ENCODE measurements around the gene OSBPL5.

The OSBPL5 gene

DNA sequence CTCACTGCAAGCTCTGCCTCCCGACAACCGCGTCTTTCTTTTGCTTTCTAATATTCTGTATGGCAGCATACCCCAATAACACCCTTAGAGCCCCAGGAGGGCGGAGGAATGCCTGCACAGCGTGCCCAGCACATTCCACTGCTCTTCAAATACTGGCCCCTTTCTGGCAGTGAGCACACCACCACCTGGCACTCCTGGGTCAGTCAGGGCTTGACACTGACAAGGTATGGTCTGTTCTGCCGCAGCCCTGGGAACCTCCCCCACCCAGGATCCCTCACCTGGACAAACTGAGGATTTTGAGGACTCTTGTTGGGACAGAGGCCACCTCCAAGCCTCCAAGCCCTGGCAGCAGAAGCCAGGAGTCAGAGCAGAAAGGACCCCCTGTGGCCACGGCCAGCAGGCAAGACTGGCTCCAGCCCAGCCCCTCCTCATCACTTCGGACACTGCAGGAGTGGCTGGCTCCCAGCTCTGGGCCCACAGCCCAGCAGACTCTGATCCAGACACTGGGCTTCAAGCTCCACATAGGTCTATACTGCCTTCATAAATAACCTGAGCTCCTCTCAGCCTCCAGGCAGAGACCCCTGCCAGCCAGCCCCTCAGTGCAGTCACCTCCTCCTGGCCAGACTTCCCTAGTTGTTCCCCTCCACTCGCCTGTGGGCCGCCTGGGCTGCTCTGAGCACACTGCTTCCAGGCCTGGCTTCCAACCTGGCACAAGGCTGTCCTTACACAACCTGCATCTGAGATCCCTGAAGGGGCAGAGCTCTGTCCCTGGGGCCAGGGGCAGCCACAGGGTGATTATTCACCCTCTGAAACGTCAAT is 122.4 kb downstream of the OSBPL5 start:
- no peak for DNase-seq (ENCODE audit: low spot score)
- Histone ChIP-seq H3K27ac (peak overlapping the region; percentile 71 to 82), H3K4me3 (no peak overlapping the region)
- TF ChIP-seq, protein P1, sequence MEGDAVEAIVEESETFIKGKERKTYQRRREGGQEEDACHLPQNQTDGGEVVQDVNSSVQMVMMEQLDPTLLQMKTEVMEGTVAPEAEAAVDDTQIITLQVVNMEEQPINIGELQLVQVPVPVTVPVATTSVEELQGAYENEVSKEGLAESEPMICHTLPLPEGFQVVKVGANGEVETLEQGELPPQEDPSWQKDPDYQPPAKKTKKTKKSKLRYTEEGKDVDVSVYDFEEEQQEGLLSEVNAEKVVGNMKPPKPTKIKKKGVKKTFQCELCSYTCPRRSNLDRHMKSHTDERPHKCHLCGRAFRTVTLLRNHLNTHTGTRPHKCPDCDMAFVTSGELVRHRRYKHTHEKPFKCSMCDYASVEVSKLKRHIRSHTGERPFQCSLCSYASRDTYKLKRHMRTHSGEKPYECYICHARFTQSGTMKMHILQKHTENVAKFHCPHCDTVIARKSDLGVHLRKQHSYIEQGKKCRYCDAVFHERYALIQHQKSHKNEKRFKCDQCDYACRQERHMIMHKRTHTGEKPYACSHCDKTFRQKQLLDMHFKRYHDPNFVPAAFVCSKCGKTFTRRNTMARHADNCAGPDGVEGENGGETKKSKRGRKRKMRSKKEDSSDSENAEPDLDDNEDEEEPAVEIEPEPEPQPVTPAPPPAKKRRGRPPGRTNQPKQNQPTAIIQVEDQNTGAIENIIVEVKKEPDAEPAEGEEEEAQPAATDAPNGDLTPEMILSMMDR (IDR thresholded peaks at IDR 0.05) = no peak

- TF ChIP-seq, protein P1 (IDR thresholded peaks at IDR 0.05) = no peak
- no peak overlapping the region for H3K4me3 ChIP-seq
- no peak overlapping the region for H3K27ac ChIP-seq
- DNase-seq (ENCODE audit: low spot score) = no peak
Observed at GRCh38 chr11:3041699-3042441, 123.2 kb downstream of the OSBPL5 start.

DNA sequence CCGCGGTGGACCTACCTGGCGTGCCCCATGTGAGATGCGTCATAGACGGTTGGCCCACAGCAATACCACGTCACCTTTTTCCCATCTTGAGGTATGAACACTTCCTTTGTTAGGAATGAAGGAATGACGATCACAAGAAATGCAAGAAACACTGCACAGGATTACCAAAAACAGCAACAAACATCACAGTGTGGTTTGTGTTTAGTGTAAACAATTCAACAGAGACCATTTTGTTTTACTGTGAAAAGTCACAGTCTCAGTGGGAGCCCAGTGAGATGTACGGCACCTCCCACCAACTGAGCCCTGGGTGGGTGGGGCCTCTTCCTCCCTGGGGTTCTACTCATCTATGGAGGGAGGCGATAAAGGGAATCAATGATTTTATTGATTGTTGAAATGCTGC is 124.2 kb downstream of the OSBPL5 start:
- H3K27ac ChIP-seq = no peak overlapping the region
- DNase-seq (ENCODE audit: low spot score) = no peak
- TF ChIP-seq, protein P1 (IDR thresholded peaks at IDR 0.05) = no peak
- no peak overlapping the region for H3K4me3 ChIP-seq

GRCh38 chr11:3037945-3038271 is 127.2 kb downstream of the OSBPL5 start:
- H3K4me3 ChIP-seq = no peak overlapping the region
- DNase-seq (ENCODE audit: low spot score) = no peak
- TF ChIP-seq, protein P1 (IDR thresholded peaks at IDR 0.05) = no peak
- H3K27ac ChIP-seq = no peak overlapping the region
